DND-41 (cell line): ENCODE data around the gene SH3TC1.

Experiments
- ATAC-seq: fragments of 200-7000 bp; cut with Tn5 transposase; 3 replicates; pipeline ENCODE4 v1.9.1; 2021; ENCODE audit warnings: low read depth; ENCODE audit not compliant: insufficient read depth
- DNase-seq: peaks from one replicate; pipeline ENCODE4 v3.0.0-alpha.2; 2020
- H2AFZ ChIP-seq: 2 replicates; pipeline ENCODE4 v1.6.0; 2012; ENCODE audit warnings: low read depth, low read length
- H3K27ac ChIP-seq: 2 replicates; pipeline ENCODE4 v1.5.1; 2012; ENCODE audit warnings: low read length, inconsistent platforms
- H3K27me3 ChIP-seq: fragments of 200-600 bp; sonication (generic); 2 replicates; pipeline ENCODE4 v1.6.0; 2012; ENCODE audit warnings: low read length, mild to moderate bottlenecking, inconsistent platforms; ENCODE audit not compliant: insufficient read depth, poor library complexity
- H3K36me3 ChIP-seq: 2 replicates; pipeline ENCODE4 v1.5.1; 2012; ENCODE audit warnings: low read length, inconsistent platforms; ENCODE audit not compliant: insufficient read depth
- H3K4me1 ChIP-seq: 2 replicates; pipeline ENCODE4 v1.5.1; 2012; ENCODE audit warnings: mild to moderate bottlenecking, low read length; ENCODE audit not compliant: insufficient read depth
- H3K4me2 ChIP-seq: 2 replicates; pipeline ENCODE4 v1.6.0; 2012; ENCODE audit warnings: mild to moderate bottlenecking, moderate library complexity, low read length, inconsistent platforms; ENCODE audit not compliant: insufficient read depth
- H3K4me3 ChIP-seq, 2 experiments: fragments of 200-600 bp in 1 of 2; shearing (Covaris generic) in 1 of 2; 2 replicates each; pipeline ENCODE4 v1.5.1; 2012 to 2016; ENCODE audit warnings: inconsistent platforms in 2 of 2, low read length in 2 of 2, mild to moderate bottlenecking in 2 of 2, low read depth in 1 of 2, moderate library complexity in 1 of 2
- H3K79me2 ChIP-seq: 2 replicates; pipeline ENCODE4 v1.6.0; 2012; ENCODE audit warnings: low read length, inconsistent platforms; ENCODE audit not compliant: insufficient read depth
- H3K9ac ChIP-seq: 2 replicates; pipeline ENCODE4 v1.6.0; 2012; ENCODE audit warnings: low read depth, mild to moderate bottlenecking, inconsistent platforms, low read length, moderate library complexity
- H3K9me3 ChIP-seq: 2 replicates; pipeline ENCODE4 v1.5.1; 2012; ENCODE audit warnings: low read length, moderate library complexity, mild to moderate bottlenecking, inconsistent platforms; ENCODE audit not compliant: insufficient read depth, severe bottlenecking
- H4K20me1 ChIP-seq: 2 replicates; pipeline ENCODE4 v1.6.0; 2012; ENCODE audit warnings: low read length; ENCODE audit not compliant: insufficient read depth
- EZH2 ChIP-seq: IDR thresholded peaks from 3 replicates; pipeline ENCODE4 v1.6.1; 2012; ENCODE audit warnings: borderline replicate concordance, low read depth, mild to moderate bottlenecking, moderate library complexity, low read length, inconsistent platforms; ENCODE audit not compliant: severe bottlenecking
- TF ChIP-seq, protein P1 (sequence below): IDR thresholded peaks from 2 replicates; pipeline ENCODE4 v1.5.1; 2012; ENCODE audit warnings: borderline replicate concordance, low read length, moderate library complexity, mild to moderate bottlenecking; ENCODE audit not compliant: poor library complexity, severe bottlenecking; ENCODE audit errors: extremely low read depth

The SH3TC1 gene

DNA sequence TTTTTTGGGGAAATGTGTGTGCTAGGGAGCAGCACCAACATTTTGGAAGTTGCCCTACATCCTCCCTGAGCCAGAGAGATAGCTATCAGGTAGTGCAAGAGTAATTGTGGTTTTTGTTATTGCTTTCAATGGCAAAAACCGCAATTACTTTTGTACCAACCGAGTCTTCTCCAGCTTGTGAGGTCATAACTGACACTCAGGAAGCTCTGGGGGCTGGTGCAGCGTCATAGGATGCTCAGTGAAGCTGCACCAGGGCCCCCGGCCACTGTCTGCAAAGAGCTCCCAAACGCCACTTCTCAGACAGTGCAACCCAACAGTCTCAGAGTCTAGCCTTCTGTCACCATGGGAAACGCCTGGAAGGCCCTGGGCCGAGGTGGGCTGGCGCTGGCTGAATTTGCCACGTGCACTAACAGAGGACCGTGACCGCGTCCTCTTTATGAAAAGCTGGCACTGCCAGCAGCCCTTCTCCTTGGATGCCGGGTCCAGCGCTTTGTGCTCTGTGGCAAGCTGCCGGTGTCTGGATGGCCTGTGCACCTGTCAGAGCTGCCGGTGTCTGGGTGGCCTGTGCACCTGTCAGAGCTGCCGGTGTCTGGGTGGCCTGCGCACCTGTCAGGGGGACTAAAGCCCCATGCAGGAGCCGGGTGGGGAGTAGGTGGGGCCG is 19.4 kb downstream of the SH3TC1 start:
- Histone ChIP-seq H3K4me2 (no peak overlapping the region), H4K20me1 (no peaks in the 10 kb centered on the region), H3K27me3 (no peaks in the 10 kb centered on the region), H3K36me3 (peaks cover 8% of the 10 kb centered on the region), H3K9ac (no peak overlapping the region), H3K27ac (peak overlapping the region; percentile 36; the same call in 1 of the 2 replicates), H2AFZ (no peak overlapping the region), H3K4me3 (no peak overlapping the region), H3K9me3 (no peaks in the 10 kb centered on the region), H3K79me2 (no peaks in the 10 kb centered on the region), H3K4me1 (peaks cover 61% of the 10 kb centered on the region)
- ATAC-seq, result peak; percentile 68
- no peak for TF ChIP-seq EZH2
- TF ChIP-seq, protein P1, sequence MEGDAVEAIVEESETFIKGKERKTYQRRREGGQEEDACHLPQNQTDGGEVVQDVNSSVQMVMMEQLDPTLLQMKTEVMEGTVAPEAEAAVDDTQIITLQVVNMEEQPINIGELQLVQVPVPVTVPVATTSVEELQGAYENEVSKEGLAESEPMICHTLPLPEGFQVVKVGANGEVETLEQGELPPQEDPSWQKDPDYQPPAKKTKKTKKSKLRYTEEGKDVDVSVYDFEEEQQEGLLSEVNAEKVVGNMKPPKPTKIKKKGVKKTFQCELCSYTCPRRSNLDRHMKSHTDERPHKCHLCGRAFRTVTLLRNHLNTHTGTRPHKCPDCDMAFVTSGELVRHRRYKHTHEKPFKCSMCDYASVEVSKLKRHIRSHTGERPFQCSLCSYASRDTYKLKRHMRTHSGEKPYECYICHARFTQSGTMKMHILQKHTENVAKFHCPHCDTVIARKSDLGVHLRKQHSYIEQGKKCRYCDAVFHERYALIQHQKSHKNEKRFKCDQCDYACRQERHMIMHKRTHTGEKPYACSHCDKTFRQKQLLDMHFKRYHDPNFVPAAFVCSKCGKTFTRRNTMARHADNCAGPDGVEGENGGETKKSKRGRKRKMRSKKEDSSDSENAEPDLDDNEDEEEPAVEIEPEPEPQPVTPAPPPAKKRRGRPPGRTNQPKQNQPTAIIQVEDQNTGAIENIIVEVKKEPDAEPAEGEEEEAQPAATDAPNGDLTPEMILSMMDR, result no peak
- peak; percentile 67 for DNase-seq

DNA sequence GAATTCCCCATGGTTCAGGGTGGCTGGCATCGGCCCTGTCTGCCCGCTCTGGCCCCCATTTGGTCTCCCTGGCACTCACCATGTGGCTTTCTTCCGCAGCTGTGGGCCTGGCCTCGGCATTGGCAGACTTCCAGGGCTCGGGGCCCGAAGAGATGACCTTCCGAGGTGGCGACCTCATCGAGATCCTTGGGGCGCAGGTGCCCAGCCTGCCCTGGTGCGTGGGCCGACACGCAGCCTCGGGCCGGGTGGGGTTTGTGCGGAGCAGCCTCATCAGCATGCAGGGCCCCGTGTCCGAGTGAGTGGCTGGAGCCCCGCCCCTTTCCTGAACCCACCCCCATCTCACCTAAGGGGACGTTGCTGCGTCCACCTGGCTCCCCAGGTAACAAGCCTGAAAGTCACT is 20.1 kb downstream of the SH3TC1 start:
- no peak overlapping the region for H3K4me3 ChIP-seq
- peaks cover 12% of the 10 kb centered on the region for H3K36me3 ChIP-seq
- H3K79me2 ChIP-seq, result no peaks in the 10 kb centered on the region
- TF ChIP-seq, protein P1, result no peak
- no peak for TF ChIP-seq EZH2
- H3K4me2 ChIP-seq, result no peak overlapping the region
- H3K9me3 ChIP-seq, result no peaks in the 10 kb centered on the region
- H2AFZ ChIP-seq, result no peak overlapping the region
- DNase-seq, result no peak
- no peaks in the 10 kb centered on the region for H4K20me1 ChIP-seq
- no peaks in the 10 kb centered on the region for H3K27me3 ChIP-seq
- ATAC-seq, result no peak
- H3K9ac ChIP-seq, result no peak overlapping the region
- peaks cover 68% of the 10 kb centered on the region for H3K4me1 ChIP-seq
- no peak overlapping the region for H3K27ac ChIP-seq

DNA sequence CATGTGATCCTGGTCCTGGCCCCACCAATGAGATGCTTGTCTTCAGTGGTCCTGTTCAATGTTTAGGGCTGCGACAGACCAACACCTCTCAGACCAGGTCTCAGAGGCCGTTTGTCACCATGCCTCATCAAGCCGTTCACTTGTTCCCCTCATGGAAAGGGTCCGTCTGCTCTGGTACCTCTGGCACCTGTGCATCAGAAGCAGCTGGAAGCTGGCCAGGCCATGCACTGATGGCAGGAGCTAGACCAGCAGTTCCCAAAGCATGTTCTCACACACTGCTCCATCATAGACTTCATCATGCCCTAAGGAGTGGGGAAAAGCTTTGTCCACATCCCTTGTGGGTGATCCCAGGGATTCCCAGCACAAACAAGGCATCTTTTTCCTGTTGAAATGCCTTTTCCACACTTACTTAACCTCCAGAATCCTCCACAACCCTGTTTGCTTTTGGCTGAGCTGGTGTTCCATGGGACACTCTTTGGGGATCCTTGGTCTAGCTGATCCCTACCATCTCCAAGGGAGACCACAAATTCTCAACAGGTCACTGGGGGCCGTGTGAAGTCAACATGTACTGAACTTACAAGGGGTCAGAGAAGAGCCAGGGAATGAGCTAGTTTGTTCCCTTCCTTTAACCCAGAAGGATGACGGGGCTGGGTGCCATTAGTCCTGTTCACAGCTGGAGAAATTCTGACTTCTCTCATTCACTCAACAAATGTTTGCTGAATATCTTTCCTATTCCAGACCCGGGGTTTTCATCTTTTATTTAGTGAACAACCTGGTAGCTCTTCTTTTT is 21.8 kb downstream of the SH3TC1 start:
- no peak for TF ChIP-seq EZH2
- TF ChIP-seq, protein P1, result no peak
- peaks cover 12% of the 10 kb centered on the region for H3K36me3 ChIP-seq
- H4K20me1 ChIP-seq, result no peaks in the 10 kb centered on the region
- no peaks in the 10 kb centered on the region for H3K27me3 ChIP-seq
- H3K4me2 ChIP-seq, result 0 out of 2 replicates have a peak overlapping the region, but pooled peaks have one; percentile 9
- peak overlapping the region; percentile 63 for H3K27ac ChIP-seq
- H3K4me1 ChIP-seq, result peaks cover 84% of the 10 kb centered on the region
- H2AFZ ChIP-seq, result no peak overlapping the region
- no peak overlapping the region for H3K4me3 ChIP-seq
- no peak for DNase-seq
- H3K9me3 ChIP-seq, result no peaks in the 10 kb centered on the region
- H3K9ac ChIP-seq, result no peak overlapping the region
- no peak for ATAC-seq
- no peaks in the 10 kb centered on the region for H3K79me2 ChIP-seq
